ENCODE measurements around the gene PRDM11. TPM values are rescaled to one million over a fixed set of nuclear protein-coding genes. Genes with fewer than 3 reads are reported as not detected.

PRDM11 gene
- total RNA-seq, 4 donors from 2014 or later, result 5.0 to 15.4 (median 9.5) TPM

GRCh38 chr11:45270946-45271716, 124.7 kb downstream of the PRDM11 start:
- no peak for DNase-seq
- H3K9me3 ChIP-seq, result no peaks in the 10 kb centered on the region
- no peak overlapping the region for H3K4me3 ChIP-seq
- no peaks in the 10 kb centered on the region for H3K4me1 ChIP-seq
- no peak overlapping the region for H3K27ac ChIP-seq
- in situ Hi-C loops (cut with MboI; ENCODE audit: low sequenced_read_pairs in 4 of 4), result no loop called here
- no peak for ATAC-seq
- no peaks in the 10 kb centered on the region for H3K36me3 ChIP-seq
- no peak for TF ChIP-seq POLR2A (IDR thresholded peaks at IDR 0.05)
- TF ChIP-seq, protein P1, sequence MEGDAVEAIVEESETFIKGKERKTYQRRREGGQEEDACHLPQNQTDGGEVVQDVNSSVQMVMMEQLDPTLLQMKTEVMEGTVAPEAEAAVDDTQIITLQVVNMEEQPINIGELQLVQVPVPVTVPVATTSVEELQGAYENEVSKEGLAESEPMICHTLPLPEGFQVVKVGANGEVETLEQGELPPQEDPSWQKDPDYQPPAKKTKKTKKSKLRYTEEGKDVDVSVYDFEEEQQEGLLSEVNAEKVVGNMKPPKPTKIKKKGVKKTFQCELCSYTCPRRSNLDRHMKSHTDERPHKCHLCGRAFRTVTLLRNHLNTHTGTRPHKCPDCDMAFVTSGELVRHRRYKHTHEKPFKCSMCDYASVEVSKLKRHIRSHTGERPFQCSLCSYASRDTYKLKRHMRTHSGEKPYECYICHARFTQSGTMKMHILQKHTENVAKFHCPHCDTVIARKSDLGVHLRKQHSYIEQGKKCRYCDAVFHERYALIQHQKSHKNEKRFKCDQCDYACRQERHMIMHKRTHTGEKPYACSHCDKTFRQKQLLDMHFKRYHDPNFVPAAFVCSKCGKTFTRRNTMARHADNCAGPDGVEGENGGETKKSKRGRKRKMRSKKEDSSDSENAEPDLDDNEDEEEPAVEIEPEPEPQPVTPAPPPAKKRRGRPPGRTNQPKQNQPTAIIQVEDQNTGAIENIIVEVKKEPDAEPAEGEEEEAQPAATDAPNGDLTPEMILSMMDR (IDR thresholded peaks at IDR 0.05 in 4 of 5, conservative IDR thresholded peaks at IDR 0.05 in 1 of 5), result no peak
- H3K27me3 ChIP-seq, result peaks cover 0 to 10% (median 2%) of the 10 kb centered on the region in 3 donors
- intact Hi-C loops (cut with DNase I; ENCODE audit: low total_unique reads), result no loop called here

- no peaks in the 10 kb centered on the region for H3K4me1 ChIP-seq
- intact Hi-C loops (cut with DNase I; ENCODE audit: low total_unique reads) (no loop called here), in situ Hi-C loops (cut with MboI; ENCODE audit: low sequenced_read_pairs in 4 of 4) (no loop called here)
- no peak for ATAC-seq
- TF ChIP-seq POLR2A (IDR thresholded peaks at IDR 0.05), result no peak
- TF ChIP-seq, protein P1 (IDR thresholded peaks at IDR 0.05 in 4 of 5, conservative IDR thresholded peaks at IDR 0.05 in 1 of 5), result no peak
- no peaks in the 10 kb centered on the region for H3K9me3 ChIP-seq
- no peak for DNase-seq
- no peak overlapping the region for H3K27ac ChIP-seq
- H3K27me3 ChIP-seq, result peaks cover 0 to 4% (median 2%) of the 10 kb centered on the region in 3 donors
- no peak overlapping the region for H3K4me3 ChIP-seq
- no peaks in the 10 kb centered on the region for H3K36me3 ChIP-seq
These were observed 126.3 kb downstream of the PRDM11 start for GRCh38 chr11:45272701-45273100.

DNA sequence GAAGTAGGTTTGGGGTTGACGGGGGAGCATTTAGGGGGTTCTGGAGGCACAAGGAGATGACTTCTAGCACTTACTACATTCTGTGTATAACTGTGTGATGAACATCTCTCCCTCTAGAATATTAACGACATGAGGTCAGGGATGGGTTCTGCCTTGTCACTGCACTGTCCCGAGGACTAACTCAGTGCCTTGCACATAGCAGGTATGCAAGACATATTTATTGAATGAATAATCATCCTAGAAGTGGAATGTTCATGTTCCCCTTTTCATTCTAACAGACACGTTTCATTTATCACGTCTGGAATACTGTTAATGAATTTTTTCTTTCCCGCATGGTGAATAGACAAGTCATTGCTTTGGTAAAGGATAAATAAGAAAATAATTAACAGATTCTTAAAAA, 127.1 kb downstream of the PRDM11 start:
- in situ Hi-C loops (cut with MboI; ENCODE audit: low sequenced_read_pairs in 4 of 4), result no loop called here
- no peak overlapping the region for H3K27ac ChIP-seq
- H3K27me3 ChIP-seq, result peaks cover 0 to 4% (median 2%) of the 10 kb centered on the region in 3 donors
- intact Hi-C loops (cut with DNase I; ENCODE audit: low total_unique reads), result no loop called here
- H3K4me3 ChIP-seq, result no peak overlapping the region
- ATAC-seq, result no peak
- H3K9me3 ChIP-seq, result no peaks in the 10 kb centered on the region
- H3K4me1 ChIP-seq, result no peaks in the 10 kb centered on the region
- no peak for DNase-seq
- no peak for TF ChIP-seq POLR2A (IDR thresholded peaks at IDR 0.05)
- TF ChIP-seq, protein P1 (IDR thresholded peaks at IDR 0.05 in 4 of 5, conservative IDR thresholded peaks at IDR 0.05 in 1 of 5), result no peak
- no peaks in the 10 kb centered on the region for H3K36me3 ChIP-seq

DNA sequence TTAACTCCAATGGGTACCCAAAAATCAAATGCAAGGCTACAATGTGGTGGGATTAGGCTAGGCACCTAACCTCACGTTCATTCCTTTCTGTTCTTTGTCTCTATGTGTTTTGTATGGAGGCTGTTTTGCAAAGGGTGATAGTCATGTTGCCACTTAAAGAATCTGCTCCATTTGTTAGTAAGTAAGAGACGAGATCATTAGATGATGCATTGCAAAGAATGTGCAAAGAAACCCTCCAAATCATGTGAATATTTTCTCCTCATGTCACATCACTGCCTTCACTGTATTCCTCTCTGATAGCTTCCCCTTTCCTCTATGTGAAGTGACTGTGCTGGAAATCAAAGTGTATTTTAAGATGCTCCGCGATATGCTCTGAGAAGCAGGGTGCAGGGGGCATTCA, 127.8 kb downstream of the PRDM11 start:
- peaks cover 0 to 4% (median 2%) of the 10 kb centered on the region in 3 donors for H3K27me3 ChIP-seq
- TF ChIP-seq, protein P1 (IDR thresholded peaks at IDR 0.05 in 4 of 5, conservative IDR thresholded peaks at IDR 0.05 in 1 of 5), result no peak
- no peak for TF ChIP-seq POLR2A (IDR thresholded peaks at IDR 0.05)
- DNase-seq (no peak), ATAC-seq (no peak)
- H3K9me3 ChIP-seq, result no peaks in the 10 kb centered on the region
- H3K27ac ChIP-seq, result no peak overlapping the region
- no peaks in the 10 kb centered on the region for H3K36me3 ChIP-seq
- no peaks in the 10 kb centered on the region for H3K4me1 ChIP-seq
- intact Hi-C loops (cut with DNase I; ENCODE audit: low total_unique reads) (no loop called here), in situ Hi-C loops (cut with MboI; ENCODE audit: low sequenced_read_pairs in 4 of 4) (no loop called here)
- H3K4me3 ChIP-seq, result no peak overlapping the region

Measured in gastrocnemius medialis (tissue), 4 donors.